Ovary (tissue), 9 donors: ENCODE measurements around the gene KLHL25. TPM values are rescaled to one million over a fixed set of nuclear protein-coding genes. Genes with fewer than 3 reads are reported as not detected.

Source experiments
- DNase-seq, 5 donors: peaks; one replicate each; pipeline ENCODE4 v3.0.0-alpha.2; 2019 to 2020
- H3K27ac ChIP-seq, 2 donors: fragments of 200-600 bp; one replicate each; pipeline versions ENCODE4 v1.5.1 to v1.8.0; 2019 to 2022
- H3K27me3 ChIP-seq: fragments of 200-600 bp; one replicate; pipeline ENCODE4 v1.8.0; 2022
- H3K36me3 ChIP-seq: fragments of 200-600 bp; sonication (generic); one replicate; pipeline ENCODE4 v1.5.1; 2019
- H3K4me1 ChIP-seq: one replicate; pipeline ENCODE4 v1.8.1; 2013; ENCODE audit warnings: mild to moderate bottlenecking, moderate library complexity; ENCODE audit not compliant: insufficient read depth
- H3K4me3 ChIP-seq: fragments of 200-600 bp; sonication (generic); one replicate; pipeline ENCODE4 v1.5.1; 2017
- H3K9me3 ChIP-seq, 2 donors: fragments of 200-600 bp in 1 of 2; sonication (generic) in 1 of 2; one replicate each; pipeline versions ENCODE4 v1.5.1 to v1.8.1; 2013 to 2019; ENCODE audit warnings: mild to moderate bottlenecking in 1 of 2, moderate library complexity in 1 of 2
- EP300 ChIP-seq: sonication (generic); formaldehyde crosslinking; IDR thresholded peaks from one replicate; pipeline ENCODE4 v1.6.1; 2017; ENCODE audit warnings: antibody characterized with exemption
- POLR2A ChIP-seq: fragments of 450-650 bp; IDR thresholded peaks from one replicate; pipeline ENCODE4 v1.6.1; 2017; ENCODE audit warnings: antibody characterized with exemption, mild to moderate bottlenecking, moderate library complexity
- WGBS, 3 donors: extraction: QIAGEN DNeasy Blood & Tissue Kit in 1 of 3; methylation state at CpG; one replicate each; pipeline versions ENCODE4 v1.1.5 to v1.1.7; 2013 to 2017; 5-methylcytosine and 5-hydroxymethylcytosine counted together
- intact Hi-C, 4 donors: fragments of 100-400 bp; cut with DNase I; formaldehyde crosslinking; loops; one replicate each; pipeline versions ENCODE4 v1.11.0 to v1.15.1; 2022 to 2023
- polyA plus RNA-seq, 2 donors: library from polyadenylated mRNA; stranded (reverse); fragments of 200-250 nt in 1 of 2; fragments of 350-450 nt in 1 of 2; fragmentation: Illumina TruSeq in 1 of 2; extraction: RNeasy Lipid Tissue Mini Kit (QIAGEN cat#74804) in 1 of 2; gene quantifications; one replicate each; pipeline ENCODE4 v1.2.3, GENCODE V29; 2013 to 2014
- total RNA-seq, 7 donors: library from RNA; depleted of rRNA in 2 of 7; stranded (reverse); fragments of >200 nt in 2 of 7; fragmentation: NEBNext Ultra II Directional in 3 of 7; extraction: Animal tissue kit (Norgen Biotek cat#: 25700) in 3 of 7; gene quantifications; one replicate each; pipeline versions ENCODE4 v1.1.0 to v1.2.4, GENCODE V29; 2016 to 2023
- TF ChIP-seq, protein P1 (sequence below), 3 donors: fragments of 450-650 bp in 2 of 3; fragments of 200-600 bp in 1 of 3; IDR thresholded peaks; one replicate each; pipeline versions ENCODE4 v1.5.1 to v1.8.0; 2016 to 2022; ENCODE audit warnings: antibody characterized with exemption in 3 of 3, mild to moderate bottlenecking in 1 of 3
- donor health status: DM: no; HTN: no; CAD: no; lungs with moderate emphysema.
- donor health status: DM: no; HTN: no; CAD: no.
- donor health status: Bipolar disorder and iron deficiency.
- donor health status: DM: yes; HTN: yes; CAD: no.
- donor health status: DM: no; HTN: no; CAD: no.
- donor health status: DM: yes; HTN: yes; CAD: no.

Gene KLHL25
- total and polyA plus RNA-seq, 9 donors: 0.58 to 9.6 (median 5.8) TPM

GRCh38 chr15:85755942-85756341, 38.8 kb downstream of the KLHL25 start:
- H3K27ac ChIP-seq: no peak overlapping the region
- no peaks in the 10 kb centered on the region for H3K9me3 ChIP-seq
- no peaks in the 10 kb centered on the region for H3K36me3 ChIP-seq
- H3K4me3 ChIP-seq: no peak overlapping the region
- 94 to 98% (median 95%) methylated on average over 4 of the region's 4 CpGs for WGBS, 3 donors
- no peaks in the 10 kb centered on the region for H3K27me3 ChIP-seq
- DNase-seq: peak in 2 of 5 donors; percentile 6 to 16
- TF ChIP-seq, protein P1, sequence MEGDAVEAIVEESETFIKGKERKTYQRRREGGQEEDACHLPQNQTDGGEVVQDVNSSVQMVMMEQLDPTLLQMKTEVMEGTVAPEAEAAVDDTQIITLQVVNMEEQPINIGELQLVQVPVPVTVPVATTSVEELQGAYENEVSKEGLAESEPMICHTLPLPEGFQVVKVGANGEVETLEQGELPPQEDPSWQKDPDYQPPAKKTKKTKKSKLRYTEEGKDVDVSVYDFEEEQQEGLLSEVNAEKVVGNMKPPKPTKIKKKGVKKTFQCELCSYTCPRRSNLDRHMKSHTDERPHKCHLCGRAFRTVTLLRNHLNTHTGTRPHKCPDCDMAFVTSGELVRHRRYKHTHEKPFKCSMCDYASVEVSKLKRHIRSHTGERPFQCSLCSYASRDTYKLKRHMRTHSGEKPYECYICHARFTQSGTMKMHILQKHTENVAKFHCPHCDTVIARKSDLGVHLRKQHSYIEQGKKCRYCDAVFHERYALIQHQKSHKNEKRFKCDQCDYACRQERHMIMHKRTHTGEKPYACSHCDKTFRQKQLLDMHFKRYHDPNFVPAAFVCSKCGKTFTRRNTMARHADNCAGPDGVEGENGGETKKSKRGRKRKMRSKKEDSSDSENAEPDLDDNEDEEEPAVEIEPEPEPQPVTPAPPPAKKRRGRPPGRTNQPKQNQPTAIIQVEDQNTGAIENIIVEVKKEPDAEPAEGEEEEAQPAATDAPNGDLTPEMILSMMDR (IDR thresholded peaks at IDR 0.05): no peak
- TF ChIP-seq POLR2A (no peak), EP300 (no peak)
- peaks cover 3% of the 10 kb centered on the region for H3K4me1 ChIP-seq
- intact Hi-C loops: no loop called here

GRCh38 chr15:85755471-85755870, 39.3 kb downstream of the KLHL25 start:
- peaks cover 7% of the 10 kb centered on the region for H3K4me1 ChIP-seq
- intact Hi-C loops: no loop called here

DNA sequence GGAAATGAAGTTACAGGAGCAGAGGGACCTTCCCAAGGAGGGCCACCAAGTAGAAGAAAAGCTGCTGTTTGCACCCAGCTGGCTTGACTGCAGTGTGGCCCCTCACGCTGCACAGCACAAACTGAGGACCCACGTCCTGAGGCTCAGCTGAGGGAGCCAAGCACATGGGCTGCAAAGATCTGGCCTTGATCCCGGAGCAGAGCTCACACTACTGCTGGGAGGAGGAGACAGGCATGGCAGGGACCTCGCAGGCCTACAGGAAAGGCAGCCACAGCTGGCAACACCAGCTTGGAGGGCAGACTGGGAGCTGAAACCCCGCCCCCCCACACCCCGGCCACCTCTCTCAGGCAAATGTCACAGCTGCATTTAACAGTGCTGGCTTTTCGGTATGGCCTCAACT, 39.7 kb downstream of the KLHL25 start:
- WGBS, 3 donors: 38 to 52% (median 51%) methylated on average over 7 of the region's 7 CpGs
- no peak overlapping the region for H3K4me3 ChIP-seq
- intact Hi-C loops: loop anchor here in 2 of 4 donors (5.0 kb wide), 2 partner anchors 32 to 37 kb away; partner anchors contain the start of gene KLHL25 (in 1 of the 2)
- no peaks in the 10 kb centered on the region for H3K36me3 ChIP-seq
- TF ChIP-seq EP300: no peak
- TF ChIP-seq, protein P1 (IDR thresholded peaks at IDR 0.05): no peak
- TF ChIP-seq POLR2A: no peak
- H3K27ac ChIP-seq: no peak overlapping the region
- H3K27me3 ChIP-seq: no peaks in the 10 kb centered on the region
- peak in 3 of 5 donors; percentile 19 to 62 (median 24) for DNase-seq
- H3K4me1 ChIP-seq: peaks cover 8% of the 10 kb centered on the region
- H3K9me3 ChIP-seq: no peaks in the 10 kb centered on the region

More at GRCh38 chr15:85755471-85755870, 39.3 kb downstream of the KLHL25 start:
- Histone ChIP-seq H3K4me3 (no peak overlapping the region), H3K36me3 (no peaks in the 10 kb centered on the region), H3K27me3 (no peaks in the 10 kb centered on the region), H3K9me3 (no peaks in the 10 kb centered on the region), H3K27ac (no peak overlapping the region)
- WGBS, 3 donors: 89 to 96% (median 93%) methylated on average over 11 of the region's 11 CpGs
- peak in 3 of 5 donors; percentile 8 to 26 (median 10) for DNase-seq
- TF ChIP-seq, protein P1 (IDR thresholded peaks at IDR 0.05): no peak

DNA sequence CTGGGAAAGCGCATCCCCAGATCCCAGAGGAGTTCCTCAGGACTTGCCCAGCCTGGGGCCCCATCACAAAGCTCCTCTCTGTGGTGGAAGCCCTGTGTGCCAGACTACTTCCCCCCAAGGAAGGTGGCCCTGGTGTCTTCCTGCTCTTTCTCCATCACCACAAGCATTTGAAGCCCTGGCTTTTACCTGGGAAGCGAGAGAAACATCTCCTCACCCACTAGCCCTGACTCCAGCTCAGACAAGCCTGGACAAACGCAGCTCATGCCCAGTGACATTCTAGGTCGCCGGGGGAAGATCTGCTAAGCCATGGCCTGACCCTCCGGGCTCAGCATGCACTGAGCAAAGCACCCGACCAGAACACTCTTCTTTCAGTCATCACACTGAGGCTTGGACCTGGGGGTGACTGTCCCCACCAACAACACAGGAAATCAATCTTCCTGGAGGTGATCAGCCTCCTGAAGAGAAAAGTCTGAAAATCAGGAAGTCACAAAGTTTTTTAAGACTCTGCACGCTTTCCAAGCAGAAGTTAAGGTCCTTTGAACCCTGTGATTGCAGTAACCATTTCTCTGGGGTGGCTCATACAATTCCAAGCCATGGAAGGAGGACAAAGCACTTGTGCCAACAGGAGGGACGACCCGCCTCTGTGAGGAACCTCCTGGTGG, 40.8 kb downstream of the KLHL25 start:
- Histone ChIP-seq H3K9me3 (no peaks in the 10 kb centered on the region), H3K36me3 (no peaks in the 10 kb centered on the region), H3K27me3 (no peaks in the 10 kb centered on the region), H3K27ac (no peak overlapping the region), H3K4me3 (no peak overlapping the region), H3K4me1 (peaks cover 12% of the 10 kb centered on the region)
- intact Hi-C loops: loop anchor here in 2 of 4 donors (5.0 kb wide), 2 partner anchors 33 to 38 kb away; partner anchors contain the start of gene KLHL25 (in 1 of the 2)
- WGBS, 3 donors: 91 to 98% (median 97%) methylated on average over 10 of the region's 10 CpGs
- TF ChIP-seq POLR2A (no peak), EP300 (no peak)
- TF ChIP-seq, protein P1 (IDR thresholded peaks at IDR 0.05): no peak
- DNase-seq: peak in 3 of 5 donors; percentile 8 to 24 (median 9)
